Adipocyte (in vitro differentiated cells): ENCODE results near the gene ITLN2.
"Not testable (repeated sequence)": the region's sequence is repeated elsewhere in the genome, so short reads cannot be mapped to it uniquely, and the experiment has no call there.

Experiments used
- DNase-seq: peaks from one replicate; pipeline ENCODE4 v3.0.0-alpha.2; 2015; ENCODE audit warnings: low read depth
- H3K27me3 ChIP-seq: replicated peaks from 2 replicates; pipeline ENCODE4 v1.7.0; 2013; ENCODE audit warnings: mild to moderate bottlenecking, low read length, moderate library complexity; ENCODE audit not compliant: control insufficient read depth, insufficient read depth
- H3K36me3 ChIP-seq: 2 replicates; pipeline ENCODE4 v1.7.0; 2013; ENCODE audit warnings: low read length, mild to moderate bottlenecking, moderate library complexity; ENCODE audit not compliant: control insufficient read depth, insufficient read depth, severe bottlenecking
- H3K4me1 ChIP-seq: 2 replicates; pipeline ENCODE4 v1.7.0; 2013; ENCODE audit warnings: mild to moderate bottlenecking, low read length, moderate library complexity; ENCODE audit not compliant: control insufficient read depth, insufficient read depth
- H3K4me3 ChIP-seq: 2 replicates; pipeline ENCODE4 v1.7.0; 2013; ENCODE audit warnings: mild to moderate bottlenecking, low read length, moderate library complexity
- H3K9ac ChIP-seq: 2 replicates; pipeline ENCODE4 v1.7.0; 2013; ENCODE audit warnings: mild to moderate bottlenecking, low read length, moderate library complexity
- H3K9me3 ChIP-seq: 2 replicates; pipeline ENCODE4 v1.7.0; 2013; ENCODE audit warnings: mild to moderate bottlenecking, low read length, moderate library complexity; ENCODE audit not compliant: control insufficient read depth

The ITLN2 gene

DNA sequence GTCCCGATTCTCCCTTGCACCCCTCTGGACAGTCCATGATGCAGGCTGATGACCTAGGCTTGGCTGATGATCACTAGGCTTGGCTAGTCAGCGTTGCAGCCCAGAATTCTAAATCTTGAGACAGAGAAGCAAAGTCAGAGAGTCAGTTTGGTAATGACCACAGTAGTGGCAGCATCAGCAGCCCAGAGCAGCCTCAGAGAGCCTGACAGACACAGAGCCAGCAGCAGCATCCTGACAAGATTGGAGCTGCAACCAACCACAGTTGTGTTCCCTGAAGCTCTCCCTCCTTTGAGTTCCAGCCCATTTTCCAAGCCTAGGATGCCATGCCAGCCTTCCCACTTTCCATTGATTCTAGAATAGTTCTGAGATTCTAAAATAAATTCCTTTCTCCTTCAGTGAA is 52.8 kb downstream of the ITLN2 start:
- no peak overlapping the region for H3K9ac ChIP-seq
- H3K36me3 ChIP-seq = no peaks in the 10 kb centered on the region
- no peak overlapping the region for H3K4me3 ChIP-seq
- no peaks in the 10 kb centered on the region for H3K9me3 ChIP-seq
- no peaks in the 10 kb centered on the region for H3K4me1 ChIP-seq
- DNase-seq = no peak
- peaks cover 9% of the 10 kb centered on the region for H3K27me3 ChIP-seq

DNA sequence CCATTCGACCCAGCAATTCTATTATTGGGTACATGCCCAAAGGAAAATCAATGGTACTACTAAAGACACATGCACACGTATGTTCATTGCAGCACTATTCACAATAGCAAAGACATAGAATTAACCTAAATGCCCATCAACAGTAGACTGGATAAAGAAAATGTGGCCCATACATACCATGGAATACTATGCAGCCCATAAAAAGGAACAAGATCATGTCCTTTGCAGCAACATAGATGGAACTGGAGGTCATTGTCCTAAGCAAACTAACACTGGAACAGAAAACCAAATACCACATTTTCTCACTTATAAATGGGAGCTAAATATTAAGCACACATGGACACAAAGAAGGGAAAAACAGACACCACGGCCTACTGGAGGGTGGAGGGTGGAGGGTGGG is 53.9 kb downstream of the ITLN2 start:
- not testable (repeated sequence) for DNase-seq, H3K27me3 ChIP-seq, H3K9ac ChIP-seq, H3K9me3 ChIP-seq, H3K4me3 ChIP-seq, H3K36me3 ChIP-seq, H3K4me1 ChIP-seq
